Ecto neural progenitor cell (in vitro differentiated cells): ENCODE data around the gene NHERF1.
A peak's percentile ranks its signal among the peaks of the same experiment; 100 is the strongest.

Experiments used
- DNase-seq: peaks from one replicate; pipeline ENCODE4 v3.0.0-alpha.2; 2018; ENCODE audit warnings: low spot score

NHERF1 gene

GRCh38 chr17:74749279-74750038 is 1.0 kb downstream of the NHERF1 start:
- peak; percentile 71 for DNase-seq

- DNase-seq: no peak
Measured at GRCh38 chr17:74750039-74750326, 1.6 kb downstream of the NHERF1 start.

- no peak for DNase-seq
Measured at GRCh38 chr17:74750327-74751069, 2.1 kb downstream of the NHERF1 start.

- DNase-seq: no peak
Measured at GRCh38 chr17:74752415-74752814, 4.0 kb downstream of the NHERF1 start.

- no peak for DNase-seq
Measured at GRCh38 chr17:74752822-74753401, 4.5 kb downstream of the NHERF1 start.

GRCh38 chr17:74754832-74755231 is 6.4 kb downstream of the NHERF1 start:
- DNase-seq: no peak

- no peak for DNase-seq
Measured at GRCh38 chr17:74755533-74755932, 7.1 kb downstream of the NHERF1 start.

- no peak for DNase-seq
Measured at GRCh38 chr17:74756891-74757290, 8.5 kb downstream of the NHERF1 start.

GRCh38 chr17:74757502-74757901 is 9.1 kb downstream of the NHERF1 start:
- DNase-seq: no peak

- no peak for DNase-seq
Measured at GRCh38 chr17:74757931-74758847, 9.8 kb downstream of the NHERF1 start.

- DNase-seq: no peak
Measured at GRCh38 chr17:74758848-74759168, 10.4 kb downstream of the NHERF1 start.

GRCh38 chr17:74759243-74759801 is 10.9 kb downstream of the NHERF1 start:
- peak; percentile 53 for DNase-seq

GRCh38 chr17:74759941-74760340 is 11.5 kb downstream of the NHERF1 start:
- DNase-seq: peak; percentile 82

GRCh38 chr17:74760404-74761105 is 12.1 kb downstream of the NHERF1 start:
- DNase-seq: peak; percentile 64

- DNase-seq: no peak
Measured at GRCh38 chr17:74761419-74761818, 13.0 kb downstream of the NHERF1 start.

GRCh38 chr17:74761931-74762330 is 13.5 kb downstream of the NHERF1 start:
- no peak for DNase-seq

- peak; percentile 93 for DNase-seq
Measured at GRCh38 chr17:74763565-74764387, 15.3 kb downstream of the NHERF1 start.

- DNase-seq: no peak
Measured at GRCh38 chr17:74764751-74765286, 16.4 kb downstream of the NHERF1 start.

GRCh38 chr17:74766413-74766812 is 18.0 kb downstream of the NHERF1 start:
- DNase-seq: no peak

GRCh38 chr17:74767111-74767516 is 18.7 kb downstream of the NHERF1 start:
- no peak for DNase-seq
